OCI-LY3 (cell line): Measurements from ENCODE around the gene PLXNC1.

ENCODE experiments used
- H2AFZ ChIP-seq: fragments of 200-600, 300-600 bp; shearing (Covaris generic); 2 replicates; pipeline ENCODE4 v1.6.0; 2014; ENCODE audit warnings: antibody characterized with exemption, low read depth, low read length
- H3K27ac ChIP-seq: fragments of 200-600, 300-600 bp; sonication (generic); 2 replicates; pipeline ENCODE4 v1.5.1; 2014; ENCODE audit warnings: mild to moderate bottlenecking, low read length, moderate library complexity, mixed read lengths
- H3K27me3 ChIP-seq: fragments of 200-600, 300-600 bp; sonication (generic); 2 replicates; pipeline ENCODE4 v1.6.1; 2014; ENCODE audit warnings: low read depth, low read length, mixed read lengths
- H3K36me3 ChIP-seq: fragments of 200-600, 300-600 bp; sonication (generic); replicated peaks from 2 replicates; pipeline ENCODE3; 2014; ENCODE audit warnings: low read depth, low read length, mixed read lengths
- H3K4me1 ChIP-seq: fragments of 300-600, 200-600 bp; sonication (generic); 2 replicates; pipeline ENCODE4 v1.6.1; 2014; ENCODE audit warnings: low read length, mixed read lengths
- H3K4me2 ChIP-seq: fragments of 200-600, 300-600 bp; sonication (generic); 2 replicates; pipeline ENCODE4 v1.6.1; 2014; ENCODE audit warnings: low read length, mixed read lengths
- H3K4me3 ChIP-seq: fragments of 300-600, 200-600 bp; sonication (generic); 2 replicates; pipeline ENCODE4 v1.5.1; 2014; ENCODE audit warnings: antibody characterized with exemption, mild to moderate bottlenecking, low read length, moderate library complexity
- H3K79me2 ChIP-seq: fragments of 300-600, 200-600 bp; shearing (Covaris generic); 2 replicates; pipeline ENCODE4 v1.6.1; 2014; ENCODE audit warnings: mild to moderate bottlenecking, low read length, mixed read lengths
- H3K9ac ChIP-seq: fragments of 300-600, 200-600 bp; shearing (Covaris generic); 2 replicates; pipeline ENCODE4 v1.6.0; 2014; ENCODE audit warnings: mild to moderate bottlenecking, low read length, moderate library complexity
- H3K9me3 ChIP-seq: fragments of 200-600, 300-600 bp; shearing (Covaris generic); 2 replicates; pipeline ENCODE4 v1.6.1; 2014; ENCODE audit warnings: low read length, mixed read lengths; ENCODE audit not compliant: insufficient read depth
- H4K20me1 ChIP-seq: fragments of 200-600, 300-600 bp; sonication (generic); 2 replicates; pipeline ENCODE4 v1.6.1; 2016; ENCODE audit warnings: low read length, mixed read lengths; ENCODE audit not compliant: insufficient read depth
- CTCF ChIP-seq: fragments of 200-600, 300-600 bp; sonication (generic); IDR thresholded peaks from 2 replicates; pipeline ENCODE4 v1.5.1; 2014; ENCODE audit warnings: antibody characterized with exemption, low read length, low read depth
- EZH2phosphoT487 ChIP-seq: fragments of 200-600 bp; shearing (Covaris generic); IDR thresholded peaks from 2 replicates; pipeline ENCODE4 v1.6.1; 2018; ENCODE audit warnings: antibody characterized with exemption, mixed run types, low read depth

The PLXNC1 gene

GRCh38 chr12:94304566-94305061 is 156.2 kb downstream of the PLXNC1 start:
- Histone ChIP-seq H3K4me2 (no peak overlapping the region), H3K9ac (no peak overlapping the region), H3K9me3 (no peaks in the 10 kb centered on the region), H3K36me3 (peaks cover 63% of the 10 kb centered on the region), H4K20me1 (peaks cover 14% of the 10 kb centered on the region), H3K4me3 (no peak overlapping the region), H2AFZ (no peak overlapping the region), H3K79me2 (no peaks in the 10 kb centered on the region), H3K27ac (no peak overlapping the region), H3K4me1 (peaks cover 27% of the 10 kb centered on the region), H3K27me3 (peaks cover 6% of the 10 kb centered on the region; the same call in 1 of the 2 replicates)
- no peak for TF ChIP-seq CTCF
- TF ChIP-seq EZH2phosphoT487, result no peak

GRCh38 chr12:94305130-94305957 is 157.0 kb downstream of the PLXNC1 start:
- Histone ChIP-seq H3K36me3 (peaks cover 59% of the 10 kb centered on the region), H3K9ac (no peak overlapping the region), H3K4me2 (peak overlapping the region; percentile 49), H3K9me3 (no peaks in the 10 kb centered on the region), H3K79me2 (no peaks in the 10 kb centered on the region), H3K27ac (no peak overlapping the region), H3K27me3 (peaks cover 6% of the 10 kb centered on the region; the same call in 1 of the 2 replicates), H2AFZ (no peak overlapping the region), H3K4me3 (no peak overlapping the region), H3K4me1 (peaks cover 33% of the 10 kb centered on the region), H4K20me1 (peaks cover 14% of the 10 kb centered on the region)
- TF ChIP-seq CTCF, result no peak
- TF ChIP-seq EZH2phosphoT487, result 0 out of 2 replicates have a peak, but pooled peaks have one; percentile 50

- TF ChIP-seq CTCF (no peak), EZH2phosphoT487 (no peak)
- H3K36me3 ChIP-seq, result peaks cover 66% of the 10 kb centered on the region
- H3K79me2 ChIP-seq, result no peaks in the 10 kb centered on the region
- H3K4me2 ChIP-seq, result peak overlapping the region; percentile 44
- no peak overlapping the region for H3K4me3 ChIP-seq
- no peak overlapping the region for H2AFZ ChIP-seq
- peaks cover 35% of the 10 kb centered on the region for H3K4me1 ChIP-seq
- H3K9me3 ChIP-seq, result no peaks in the 10 kb centered on the region
- H3K9ac ChIP-seq, result no peak overlapping the region
- H3K27me3 ChIP-seq, result peaks cover 6% of the 10 kb centered on the region; the same call in 1 of the 2 replicates
- no peak overlapping the region for H3K27ac ChIP-seq
- peaks cover 14% of the 10 kb centered on the region for H4K20me1 ChIP-seq
Measured at GRCh38 chr12:94308612-94309011, 160.2 kb downstream of the PLXNC1 start.

GRCh38 chr12:94309373-94309772 is 161.0 kb downstream of the PLXNC1 start:
- Histone ChIP-seq H3K27ac (peak overlapping the region; percentile 24), H3K27me3 (peaks cover 6% of the 10 kb centered on the region; the same call in 1 of the 2 replicates), H2AFZ (no peak overlapping the region), H3K4me1 (peaks cover 35% of the 10 kb centered on the region), H3K79me2 (no peaks in the 10 kb centered on the region), H3K4me2 (peak overlapping the region; percentile 44), H3K36me3 (peaks cover 60% of the 10 kb centered on the region), H3K4me3 (peak overlapping the region; percentile 2; the same call in 1 of the 2 replicates), H4K20me1 (peaks cover 14% of the 10 kb centered on the region), H3K9me3 (no peaks in the 10 kb centered on the region), H3K9ac (no peak overlapping the region)
- TF ChIP-seq CTCF (no peak), EZH2phosphoT487 (peak; percentile 72; the same call in 1 of the 2 replicates)
